H9 (cell line): ENCODE measurements around the gene JARID2. TPM values are rescaled to one million over a fixed set of nuclear protein-coding genes. Genes with fewer than 3 reads are reported as not detected.
A peak's percentile ranks its signal among the peaks of the same experiment; 100 is the strongest.

ENCODE experiments used
- DNase-seq: peaks from one replicate; pipeline ENCODE4 v3.0.0-alpha.2; 2017
- H2AFZ ChIP-seq: one replicate; pipeline ENCODE4 v1.6.1; 2013; ENCODE audit warnings: mild to moderate bottlenecking, low read length, control low read depth, moderate library complexity
- H2AK5ac ChIP-seq: 2 replicates; pipeline ENCODE4 v1.6.1; 2013; ENCODE audit warnings: low read length, control low read depth, mixed read lengths; ENCODE audit not compliant: insufficient read length
- H2BK120ac ChIP-seq: one replicate; pipeline ENCODE4 v1.6.1; 2013; ENCODE audit warnings: low read depth, mild to moderate bottlenecking, low read length, control low read depth, inconsistent platforms; ENCODE audit not compliant: poor library complexity, severe bottlenecking
- H2BK12ac ChIP-seq: 2 replicates; pipeline ENCODE4 v1.6.1; 2013; ENCODE audit warnings: low read length, control low read depth, mixed read lengths, low read depth; ENCODE audit not compliant: insufficient read length
- H2BK15ac ChIP-seq: 2 replicates; pipeline ENCODE4 v1.6.1; 2013; ENCODE audit warnings: low read depth, low read length, control low read depth
- H2BK20ac ChIP-seq: one replicate; pipeline ENCODE4 v1.6.1; 2013; ENCODE audit warnings: low read depth, mild to moderate bottlenecking, low read length, control low read depth, inconsistent platforms; ENCODE audit not compliant: poor library complexity, severe bottlenecking
- H2BK5ac ChIP-seq: 2 replicates; pipeline ENCODE4 v1.6.1; 2013; ENCODE audit warnings: low read length, control low read depth, mixed read lengths; ENCODE audit not compliant: insufficient read length
- H3K14ac ChIP-seq: 2 replicates; pipeline ENCODE4 v1.6.1; 2013; ENCODE audit warnings: low read length, control low read depth; ENCODE audit not compliant: insufficient read depth
- H3K18ac ChIP-seq: 2 replicates; pipeline ENCODE4 v1.6.1; 2013; ENCODE audit warnings: low read depth, mild to moderate bottlenecking, mixed read lengths, low read length, control low read depth; ENCODE audit not compliant: insufficient read length
- H3K23ac ChIP-seq: 2 replicates; pipeline ENCODE4 v1.6.1; 2013; ENCODE audit warnings: low read length, control low read depth, mixed read lengths, low read depth; ENCODE audit not compliant: insufficient read length
- H3K23me2 ChIP-seq: 2 replicates; pipeline ENCODE4 v1.6.1; 2013; ENCODE audit warnings: low read depth, mild to moderate bottlenecking, mixed read lengths, low read length, control low read depth; ENCODE audit not compliant: insufficient read length, poor library complexity, severe bottlenecking
- H3K27ac ChIP-seq: 2 replicates; pipeline ENCODE4 v1.5.1; 2013; ENCODE audit warnings: low read length, control low read depth, mixed read lengths, low read depth; ENCODE audit not compliant: insufficient read length
- H3K27me3 ChIP-seq: 2 replicates; pipeline ENCODE4 v1.6.1; 2013; ENCODE audit warnings: low read length, control low read depth, inconsistent platforms; ENCODE audit not compliant: insufficient read depth
- H3K4ac ChIP-seq: 2 replicates; pipeline ENCODE4 v1.6.1; 2013; ENCODE audit warnings: low read depth, mild to moderate bottlenecking, control low read depth, inconsistent platforms, low read length, moderate library complexity
- H3K4me1 ChIP-seq: 2 replicates; pipeline ENCODE4 v1.6.1; 2013; ENCODE audit warnings: low read length, control low read depth, inconsistent platforms; ENCODE audit not compliant: insufficient read depth
- H3K4me2 ChIP-seq: 2 replicates; pipeline ENCODE4 v1.6.1; 2013; ENCODE audit warnings: low read length, control low read depth, mixed read lengths; ENCODE audit not compliant: insufficient read length, insufficient read depth
- H3K56ac ChIP-seq: 2 replicates; pipeline ENCODE4 v1.6.1; 2013; ENCODE audit warnings: low read depth, mild to moderate bottlenecking, mixed read lengths, low read length, control low read depth; ENCODE audit not compliant: insufficient read length
- H3K79me1 ChIP-seq: 2 replicates; pipeline ENCODE4 v1.6.1; 2013; ENCODE audit warnings: low read depth, mild to moderate bottlenecking, moderate library complexity, low read length, control low read depth, inconsistent platforms; ENCODE audit not compliant: insufficient read depth, poor library complexity, severe bottlenecking
- H3K79me2 ChIP-seq: 2 replicates; pipeline ENCODE4 v1.6.1; 2013; ENCODE audit warnings: low read length, control low read depth, inconsistent platforms; ENCODE audit not compliant: insufficient read depth
- H3K9ac ChIP-seq: 2 replicates; pipeline ENCODE4 v1.6.1; 2013; ENCODE audit warnings: low read length, control low read depth, mixed read lengths; ENCODE audit not compliant: insufficient read length; ENCODE audit errors: extremely low read depth
- H3K9me3 ChIP-seq: one replicate; pipeline ENCODE4 v1.6.1; 2013; ENCODE audit warnings: low read depth, low read length, inconsistent platforms; ENCODE audit not compliant: control insufficient read depth
- H3T11ph ChIP-seq: one replicate; pipeline ENCODE4 v1.6.1; 2013; ENCODE audit warnings: mild to moderate bottlenecking, low read length, control low read depth, inconsistent platforms
- H4K20me1 ChIP-seq: one replicate; pipeline ENCODE4 v1.6.1; 2013; ENCODE audit not compliant: control insufficient read depth, insufficient read length, insufficient read depth
- H4K5ac ChIP-seq: 2 replicates; pipeline ENCODE4 v1.6.1; 2013; ENCODE audit warnings: low read depth, mild to moderate bottlenecking, mixed read lengths, low read length, control low read depth; ENCODE audit not compliant: insufficient read length
- H4K8ac ChIP-seq: replicated peaks from 2 replicates; pipeline ENCODE4 v1.6.1; 2013; ENCODE audit warnings: low read length, control low read depth, mixed read lengths, low read depth; ENCODE audit not compliant: insufficient read length
- H4K91ac ChIP-seq: 2 replicates; pipeline ENCODE4 v1.6.1; 2013; ENCODE audit warnings: low read depth, mild to moderate bottlenecking, moderate library complexity, mixed read lengths, low read length, control low read depth; ENCODE audit not compliant: insufficient read length
- H3K27ac Mint-ChIP-seq, 3 experiments: 2 replicates in 2 of 3; 3 replicates in 1 of 3; pipeline ENCODE4 v1.8.0; 2020 to 2021; ENCODE audit warnings: mixed read lengths in 3 of 3, mild to moderate bottlenecking in 1 of 3, moderate library complexity in 1 of 3
- H3K27me3 Mint-ChIP-seq: 2 replicates; pipeline ENCODE4 v1.8.0; 2021; ENCODE audit warnings: low read depth, mild to moderate bottlenecking, moderate library complexity, mixed read lengths
- H3K36me3 Mint-ChIP-seq, 3 experiments: 2 replicates in 2 of 3; 3 replicates in 1 of 3; pipeline ENCODE4 v1.8.0; 2020 to 2021; ENCODE audit warnings: low read depth in 3 of 3, mixed read lengths in 3 of 3; ENCODE audit not compliant: insufficient read depth in 1 of 3
- H3K4me1 Mint-ChIP-seq, 2 experiments: 2 replicates each; pipeline ENCODE4 v1.8.0; 2020; ENCODE audit warnings: mixed read lengths in 2 of 2
- H3K4me3 Mint-ChIP-seq, 2 experiments: 2 replicates in 1 of 2; 3 replicates in 1 of 2; pipeline ENCODE4 v1.8.0; 2020 to 2021; ENCODE audit warnings: mild to moderate bottlenecking in 2 of 2, mixed read lengths in 2 of 2, moderate library complexity in 1 of 2
- H3K9me3 Mint-ChIP-seq, 2 experiments: 2 replicates in 1 of 2; 3 replicates in 1 of 2; pipeline ENCODE4 v1.8.0; 2020; ENCODE audit warnings: mild to moderate bottlenecking in 2 of 2, mixed read lengths in 2 of 2, moderate library complexity in 1 of 2
- CTCF ChIP-seq: fragments of 200-600 bp; sonication (generic); conservative IDR thresholded peaks from 3 replicates; pipeline ENCODE4 v1.8.0; 2021; ENCODE audit warnings: antibody characterized with exemption, mild to moderate bottlenecking
- WGBS: extraction: QIAGEN DNeasy Blood & Tissue Kit; methylation state at CpG from one replicate; pipeline ENCODE4 v1.1.7; 2013; ENCODE audit warnings: missing lambda C conversion rate, low lambda C conversion rate, mixed read lengths; ENCODE audit not compliant: insufficient read length; ENCODE audit errors: extremely low coverage; 5-methylcytosine and 5-hydroxymethylcytosine counted together
- total RNA-seq: library from RNA; stranded (reverse); gene quantifications from 2 replicates; pipeline ENCODE4 v1.2.1, GENCODE V29; 2021

JARID2 gene
- total RNA-seq, 1 experiment from 2014 or later: 174 TPM

- Histone ChIP-seq H2BK120ac (no peak overlapping the region), H3K79me2 (peaks cover 90% of the 10 kb centered on the region), H4K20me1 (no peaks in the 10 kb centered on the region), H2BK5ac (no peak overlapping the region), H2BK12ac (no peak overlapping the region), H4K91ac (no peak overlapping the region), H3K9ac (no peak overlapping the region), H3K14ac (no peak overlapping the region), H2AK5ac (no peak overlapping the region), H3K56ac (no peak overlapping the region), H2BK20ac (no peak overlapping the region), H3K79me1 (peaks cover 9% of the 10 kb centered on the region), H3K9me3 (no peaks in the 10 kb centered on the region), H4K5ac (no peak overlapping the region), H4K8ac (no peak overlapping the region), H3K23me2 (no peaks in the 10 kb centered on the region), H3K4me1 (peaks cover 20% of the 10 kb centered on the region; the same call in 1 of the 2 replicates), H3K27ac (no peak overlapping the region), H2BK15ac (no peak overlapping the region), H3K23ac (no peak overlapping the region), H3K4ac (no peak overlapping the region), H2AFZ (no peak overlapping the region), H3K18ac (no peak overlapping the region), H3T11ph (no peak overlapping the region), H3K27me3 (no peaks in the 10 kb centered on the region), H3K4me2 (no peak overlapping the region)
- peak; percentile 35; the same call in 2 of the 3 replicates for TF ChIP-seq CTCF
- no peak overlapping the region for H3K27ac Mint-ChIP-seq
- no peak for DNase-seq
- peaks cover 0 to 8% (median 0%) of the 10 kb centered on the region in 3 experiments; a peak in 3 of 7 replicates for H3K36me3 Mint-ChIP-seq
- no peaks in the 10 kb centered on the region for H3K9me3 Mint-ChIP-seq
- H3K27me3 Mint-ChIP-seq: no peaks in the 10 kb centered on the region
- no CpG with 5 or more reads among the region's 3 CpGs for WGBS
- peaks cover 85 to 88% of the 10 kb centered on the region in 2 experiments for H3K4me1 Mint-ChIP-seq
- no peak overlapping the region for H3K4me3 Mint-ChIP-seq
These were observed 199.0 kb downstream of the JARID2 start for GRCh38 chr6:15444881-15445280.
